ENCODE measurements around the gene FRMPD2.

FRMPD2 gene

GRCh38 chr10:48289501-48290238 is 15.2 kb upstream of the FRMPD2 start:
- 37% methylated on average over 5 of the region's 9 CpGs for WGBS (ENCODE audit: insufficient coverage)
- Histone ChIP-seq H3K9me3 (ENCODE audit: control extremely low read depth in 1 of 5, control insufficient read depth in 4 of 5, insufficient read depth in 2 of 5, low read depth in 1 of 5, low read length in 4 of 5) (peaks cover 0 to 5% (median 0%) of the 10 kb centered on the region in 5 experiments), H3K4me1 (ENCODE audit: control extremely low read depth in 1 of 4, control insufficient read depth in 4 of 4, insufficient read depth in 4 of 4, low read length in 3 of 4) (peaks cover 0 to 9% (median 8%) of the 10 kb centered on the region in 4 experiments), H3K27me3 (replicated peaks in 2 of 5; ENCODE audit: control insufficient read depth in 4 of 5, insufficient read depth in 5 of 5, low read length in 4 of 5) (no peaks in the 10 kb centered on the region), H3K36me3 (ENCODE audit: control insufficient read depth in 4 of 4, insufficient read depth in 4 of 4, low read length in 3 of 4) (no peaks in the 10 kb centered on the region), H3K27ac (ENCODE audit: insufficient read depth in 1 of 2, low read depth in 1 of 2, low read length in 2 of 2, poor library complexity in 1 of 2, severe bottlenecking in 2 of 2) (no peak overlapping the region), H3K4me3 (ENCODE audit: control insufficient read depth in 1 of 7, extremely low read depth in 1 of 7, insufficient read depth in 4 of 7, low read depth in 2 of 7, low read length in 6 of 7) (no peak overlapping the region)
- POLR2A ChIA-PET: no interaction called here
- peak; percentile 28 to 56 (median 52) for DNase-seq
- CTCF ChIA-PET: interaction anchor here (1.3 to 2.1 kb wide), 4 partner anchors 12 to 21 kb away, joined by 4 to 7 read pairs (median 5); no protein-coding TSS in a partner anchor

GRCh38 chr10:48288661-48289060 is 14.2 kb upstream of the FRMPD2 start:
- POLR2A ChIA-PET: no interaction called here
- CTCF ChIA-PET: interaction anchor here (1.5 kb wide), 1 partner anchor 14 kb away, joined by 8 read pairs; no protein-coding TSS in a partner anchor
- H3K27me3 ChIP-seq (replicated peaks in 2 of 5; ENCODE audit: control insufficient read depth in 4 of 5, insufficient read depth in 5 of 5, low read length in 4 of 5): no peaks in the 10 kb centered on the region

GRCh38 chr10:48287417-48288391 is 13.2 kb upstream of the FRMPD2 start:
- no peak overlapping the region for H3K27ac ChIP-seq (ENCODE audit: insufficient read depth in 1 of 2, low read depth in 1 of 2, low read length in 2 of 2, poor library complexity in 1 of 2, severe bottlenecking in 2 of 2)
- H3K4me3 ChIP-seq (ENCODE audit: control insufficient read depth in 1 of 7, extremely low read depth in 1 of 7, insufficient read depth in 4 of 7, low read depth in 2 of 7, low read length in 6 of 7): no peak overlapping the region
- WGBS (ENCODE audit: insufficient coverage): 57% methylated on average over 11 of the region's 13 CpGs
- H3K9me3 ChIP-seq (ENCODE audit: control extremely low read depth in 1 of 5, control insufficient read depth in 4 of 5, insufficient read depth in 2 of 5, low read depth in 1 of 5, low read length in 4 of 5): peaks cover 0 to 11% (median 3%) of the 10 kb centered on the region in 5 experiments
- ChIA-PET POLR2A (no interaction called here), CTCF (interaction anchor here (1.0 to 1.5 kb wide), 2 partner anchors 13 to 15 kb away, joined by 3 to 8 read pairs; partner anchors contain the start of gene FRMPD2)
- no peaks in the 10 kb centered on the region for H3K27me3 ChIP-seq (replicated peaks in 2 of 5; ENCODE audit: control insufficient read depth in 4 of 5, insufficient read depth in 5 of 5, low read length in 4 of 5)
- peaks cover 0 to 9% (median 8%) of the 10 kb centered on the region in 4 experiments for H3K4me1 ChIP-seq (ENCODE audit: control extremely low read depth in 1 of 4, control insufficient read depth in 4 of 4, insufficient read depth in 4 of 4, low read length in 3 of 4)
- DNase-seq: peak in 1 of 3 donors; percentile 18
- H3K36me3 ChIP-seq (ENCODE audit: control insufficient read depth in 4 of 4, insufficient read depth in 4 of 4, low read length in 3 of 4): no peaks in the 10 kb centered on the region

More at GRCh38 chr10:48288661-48289060, 14.2 kb upstream of the FRMPD2 start:
- peaks cover 0 to 9% (median 8%) of the 10 kb centered on the region in 4 experiments for H3K4me1 ChIP-seq (ENCODE audit: control extremely low read depth in 1 of 4, control insufficient read depth in 4 of 4, insufficient read depth in 4 of 4, low read length in 3 of 4)
- DNase-seq: no peak
- H3K36me3 ChIP-seq (ENCODE audit: control insufficient read depth in 4 of 4, insufficient read depth in 4 of 4, low read length in 3 of 4): no peaks in the 10 kb centered on the region
- WGBS (ENCODE audit: insufficient coverage): 95% methylated on average over 6 of the region's 7 CpGs
- H3K4me3 ChIP-seq (ENCODE audit: control insufficient read depth in 1 of 7, extremely low read depth in 1 of 7, insufficient read depth in 4 of 7, low read depth in 2 of 7, low read length in 6 of 7): no peak overlapping the region
- no peak overlapping the region for H3K27ac ChIP-seq (ENCODE audit: insufficient read depth in 1 of 2, low read depth in 1 of 2, low read length in 2 of 2, poor library complexity in 1 of 2, severe bottlenecking in 2 of 2)
- peaks cover 0 to 11% (median 3%) of the 10 kb centered on the region in 5 experiments for H3K9me3 ChIP-seq (ENCODE audit: control extremely low read depth in 1 of 5, control insufficient read depth in 4 of 5, insufficient read depth in 2 of 5, low read depth in 1 of 5, low read length in 4 of 5)

- Histone ChIP-seq H3K9me3 (ENCODE audit: control extremely low read depth in 1 of 5, control insufficient read depth in 4 of 5, insufficient read depth in 2 of 5, low read depth in 1 of 5, low read length in 4 of 5) (peaks cover 0 to 14% (median 6%) of the 10 kb centered on the region in 5 experiments), H3K4me1 (ENCODE audit: control extremely low read depth in 1 of 4, control insufficient read depth in 4 of 4, insufficient read depth in 4 of 4, low read length in 3 of 4) (peaks cover 0 to 9% (median 8%) of the 10 kb centered on the region in 4 experiments), H3K36me3 (ENCODE audit: control insufficient read depth in 4 of 4, insufficient read depth in 4 of 4, low read length in 3 of 4) (no peaks in the 10 kb centered on the region), H3K27ac (ENCODE audit: insufficient read depth in 1 of 2, low read depth in 1 of 2, low read length in 2 of 2, poor library complexity in 1 of 2, severe bottlenecking in 2 of 2) (no peak overlapping the region), H3K4me3 (ENCODE audit: control insufficient read depth in 1 of 7, extremely low read depth in 1 of 7, insufficient read depth in 4 of 7, low read depth in 2 of 7, low read length in 6 of 7) (no peak overlapping the region), H3K27me3 (replicated peaks in 2 of 5; ENCODE audit: control insufficient read depth in 4 of 5, insufficient read depth in 5 of 5, low read length in 4 of 5) (no peaks in the 10 kb centered on the region)
- no peak for DNase-seq
- no CpG with 5 or more reads among the region's 1 CpG for whole genome bisulfite sequencing (ENCODE audit: insufficient coverage)
- ChIA-PET CTCF (no interaction called here), POLR2A (no interaction called here)
These were observed 11.9 kb upstream of the FRMPD2 start for GRCh38 chr10:48286356-48286755.

GRCh38 chr10:48285710-48286109 is 11.2 kb upstream of the FRMPD2 start:
- CTCF ChIA-PET: no interaction called here
- POLR2A ChIA-PET: no interaction called here
- H3K4me3 ChIP-seq (ENCODE audit: control insufficient read depth in 1 of 7, extremely low read depth in 1 of 7, insufficient read depth in 4 of 7, low read depth in 2 of 7, low read length in 6 of 7): no peak overlapping the region
- no peak overlapping the region for H3K27ac ChIP-seq (ENCODE audit: insufficient read depth in 1 of 2, low read depth in 1 of 2, low read length in 2 of 2, poor library complexity in 1 of 2, severe bottlenecking in 2 of 2)
- H3K27me3 ChIP-seq (replicated peaks in 2 of 5; ENCODE audit: control insufficient read depth in 4 of 5, insufficient read depth in 5 of 5, low read length in 4 of 5): no peaks in the 10 kb centered on the region
- H3K4me1 ChIP-seq (ENCODE audit: control extremely low read depth in 1 of 4, control insufficient read depth in 4 of 4, insufficient read depth in 4 of 4, low read length in 3 of 4): peaks cover 0 to 9% (median 8%) of the 10 kb centered on the region in 4 experiments
- no peaks in the 10 kb centered on the region for H3K36me3 ChIP-seq (ENCODE audit: control insufficient read depth in 4 of 4, insufficient read depth in 4 of 4, low read length in 3 of 4)
- no peak for DNase-seq
- peaks cover 0 to 14% (median 6%) of the 10 kb centered on the region in 5 experiments for H3K9me3 ChIP-seq (ENCODE audit: control extremely low read depth in 1 of 5, control insufficient read depth in 4 of 5, insufficient read depth in 2 of 5, low read depth in 1 of 5, low read length in 4 of 5)
- 87% methylated on average over 5 of the region's 5 CpGs for WGBS (ENCODE audit: insufficient coverage)

- ChIA-PET CTCF (interaction anchor here (1.8 kb wide), 1 partner anchor 8 kb away, joined by 4 read pairs; no protein-coding TSS in a partner anchor), POLR2A (no interaction called here)
- DNase-seq: no peak
- no peaks in the 10 kb centered on the region for H3K27me3 ChIP-seq (replicated peaks in 2 of 5; ENCODE audit: control insufficient read depth in 4 of 5, insufficient read depth in 5 of 5, low read length in 4 of 5)
- WGBS (ENCODE audit: insufficient coverage): 70% methylated on average over 4 of the region's 4 CpGs
- H3K27ac ChIP-seq (ENCODE audit: insufficient read depth in 1 of 2, low read depth in 1 of 2, low read length in 2 of 2, poor library complexity in 1 of 2, severe bottlenecking in 2 of 2): no peak overlapping the region
- peaks cover 0 to 14% (median 9%) of the 10 kb centered on the region in 5 experiments for H3K9me3 ChIP-seq (ENCODE audit: control extremely low read depth in 1 of 5, control insufficient read depth in 4 of 5, insufficient read depth in 2 of 5, low read depth in 1 of 5, low read length in 4 of 5)
- H3K36me3 ChIP-seq (ENCODE audit: control insufficient read depth in 4 of 4, insufficient read depth in 4 of 4, low read length in 3 of 4): no peaks in the 10 kb centered on the region
- no peak overlapping the region for H3K4me3 ChIP-seq (ENCODE audit: control insufficient read depth in 1 of 7, extremely low read depth in 1 of 7, insufficient read depth in 4 of 7, low read depth in 2 of 7, low read length in 6 of 7)
- H3K4me1 ChIP-seq (ENCODE audit: control extremely low read depth in 1 of 4, control insufficient read depth in 4 of 4, insufficient read depth in 4 of 4, low read length in 3 of 4): peaks cover 0 to 9% (median 8%) of the 10 kb centered on the region in 4 experiments
These were observed 10.3 kb upstream of the FRMPD2 start for GRCh38 chr10:48284811-48285210.

Data from common myeloid progenitor, CD34-positive (primary cell).